ENCODE measurements around the gene CPLX1.

CPLX1 gene

DNA sequence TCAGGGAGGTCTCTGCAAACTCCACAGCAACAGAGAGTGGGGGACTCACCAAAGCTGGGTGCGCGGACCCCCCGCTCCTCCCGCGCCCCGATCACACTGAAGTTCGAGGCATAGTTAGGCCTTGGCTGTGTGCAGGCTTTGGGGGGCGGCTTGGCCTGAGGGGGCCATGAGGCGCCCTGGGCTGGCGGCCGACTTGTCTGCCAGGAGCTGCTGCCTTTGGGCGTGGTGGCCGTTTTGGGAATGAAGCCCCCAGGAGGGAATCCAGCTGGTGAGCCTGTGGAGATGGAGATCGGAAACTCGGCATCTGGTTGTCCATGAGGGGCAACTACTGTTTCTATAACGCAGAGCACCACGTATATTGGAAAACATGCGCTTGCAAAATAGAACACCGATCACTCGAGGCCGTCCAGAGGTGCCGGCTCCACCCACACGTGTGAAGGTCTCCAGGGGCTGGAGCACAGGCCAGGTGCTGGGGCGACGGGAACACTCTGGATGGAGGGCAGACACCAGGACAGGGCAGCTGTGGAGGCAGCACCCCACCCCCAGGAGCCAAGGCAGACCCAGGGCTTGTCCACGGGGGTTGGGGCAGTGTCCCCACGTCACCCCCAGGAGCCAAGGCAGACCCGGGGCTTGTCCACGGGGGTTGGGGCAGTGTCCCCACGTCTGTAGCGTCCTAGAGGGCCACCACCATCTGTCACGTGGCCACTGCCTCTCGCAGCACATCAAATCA is 25.9 kb upstream of the CPLX1 start:
- H3K4me1 ChIP-seq (ENCODE audit: insufficient read depth, low read length, poor library complexity, severe bottlenecking), result no peaks in the 10 kb centered on the region
- no peak for TF ChIP-seq EZH2phosphoT487 (IDR thresholded peaks at IDR 0.05; ENCODE audit: borderline replicate concordance)
- TF ChIP-seq, protein P1, sequence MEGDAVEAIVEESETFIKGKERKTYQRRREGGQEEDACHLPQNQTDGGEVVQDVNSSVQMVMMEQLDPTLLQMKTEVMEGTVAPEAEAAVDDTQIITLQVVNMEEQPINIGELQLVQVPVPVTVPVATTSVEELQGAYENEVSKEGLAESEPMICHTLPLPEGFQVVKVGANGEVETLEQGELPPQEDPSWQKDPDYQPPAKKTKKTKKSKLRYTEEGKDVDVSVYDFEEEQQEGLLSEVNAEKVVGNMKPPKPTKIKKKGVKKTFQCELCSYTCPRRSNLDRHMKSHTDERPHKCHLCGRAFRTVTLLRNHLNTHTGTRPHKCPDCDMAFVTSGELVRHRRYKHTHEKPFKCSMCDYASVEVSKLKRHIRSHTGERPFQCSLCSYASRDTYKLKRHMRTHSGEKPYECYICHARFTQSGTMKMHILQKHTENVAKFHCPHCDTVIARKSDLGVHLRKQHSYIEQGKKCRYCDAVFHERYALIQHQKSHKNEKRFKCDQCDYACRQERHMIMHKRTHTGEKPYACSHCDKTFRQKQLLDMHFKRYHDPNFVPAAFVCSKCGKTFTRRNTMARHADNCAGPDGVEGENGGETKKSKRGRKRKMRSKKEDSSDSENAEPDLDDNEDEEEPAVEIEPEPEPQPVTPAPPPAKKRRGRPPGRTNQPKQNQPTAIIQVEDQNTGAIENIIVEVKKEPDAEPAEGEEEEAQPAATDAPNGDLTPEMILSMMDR (conservative IDR thresholded peaks at IDR 0.05; ENCODE audit: low read length), result no peak
- H3K4me2 ChIP-seq (ENCODE audit: low read depth, low read length, poor library complexity, severe bottlenecking), result no peak overlapping the region
- H3K9me2 ChIP-seq (replicated peaks; ENCODE audit: low read depth, low read length), result no peaks in the 10 kb centered on the region
- no peaks in the 10 kb centered on the region for H3K27me3 ChIP-seq (ENCODE audit: insufficient read depth, low read length, poor library complexity, severe bottlenecking)
- no peak overlapping the region for H3K9ac ChIP-seq (ENCODE audit: low read depth, low read length, poor library complexity, severe bottlenecking)
- H4K20me1 ChIP-seq (ENCODE audit: insufficient read depth, low read length, poor library complexity, severe bottlenecking), result no peaks in the 10 kb centered on the region
- no peaks in the 10 kb centered on the region for H3K79me2 ChIP-seq (ENCODE audit: insufficient read depth, low read length)
- peaks cover 4% of the 10 kb centered on the region; the same call in 1 of the 2 replicates for H3K36me3 ChIP-seq (ENCODE audit: insufficient read depth, low read length)
- no peak overlapping the region for H2AFZ ChIP-seq (ENCODE audit: low read length)
- no peaks in the 10 kb centered on the region for H3F3A ChIP-seq (ENCODE audit: low read depth)
- no peak overlapping the region for H3K4me3 ChIP-seq (ENCODE audit: low read length, poor library complexity, severe bottlenecking)
- H3K9me3 ChIP-seq (ENCODE audit: insufficient read depth, low read depth, low read length), result no peaks in the 10 kb centered on the region

DNA sequence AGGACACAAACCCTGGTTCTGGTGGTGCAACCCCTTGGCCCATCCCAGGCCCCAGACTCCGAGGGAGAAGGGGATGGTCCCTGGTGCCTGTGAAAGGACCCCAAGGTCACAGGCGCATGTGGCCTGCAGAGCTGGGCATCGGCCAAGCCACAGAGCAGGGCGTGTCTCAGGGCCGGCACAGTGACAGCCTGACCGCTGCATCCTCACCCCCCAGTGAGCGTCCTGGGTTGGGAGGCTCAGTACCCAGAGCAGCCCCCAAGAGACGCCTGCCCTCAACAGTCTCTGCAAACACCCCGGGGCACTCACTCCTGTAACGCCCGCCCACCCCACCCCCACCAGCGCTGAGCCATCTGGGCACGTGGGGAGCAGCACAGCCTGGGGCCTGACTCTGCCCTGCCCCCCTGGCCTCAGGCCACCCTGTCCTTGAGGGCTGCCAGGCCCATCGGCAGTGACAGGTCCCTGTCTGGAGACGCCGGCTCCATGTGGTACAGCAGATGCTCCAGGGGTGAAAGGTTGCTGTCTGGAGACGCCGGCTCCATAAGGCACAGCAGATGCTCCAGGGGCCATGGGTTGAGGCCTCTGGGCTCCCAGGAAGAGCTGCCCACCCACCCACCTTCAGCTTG is 24.5 kb upstream of the CPLX1 start:
- H3K9ac ChIP-seq (ENCODE audit: low read depth, low read length, poor library complexity, severe bottlenecking), result no peak overlapping the region
- H3K79me2 ChIP-seq (ENCODE audit: insufficient read depth, low read length), result no peaks in the 10 kb centered on the region
- H3K4me1 ChIP-seq (ENCODE audit: insufficient read depth, low read length, poor library complexity, severe bottlenecking), result no peaks in the 10 kb centered on the region
- no peaks in the 10 kb centered on the region for H4K20me1 ChIP-seq (ENCODE audit: insufficient read depth, low read length, poor library complexity, severe bottlenecking)
- H3F3A ChIP-seq (ENCODE audit: low read depth), result no peaks in the 10 kb centered on the region
- H3K9me3 ChIP-seq (ENCODE audit: insufficient read depth, low read depth, low read length), result no peaks in the 10 kb centered on the region
- no peak overlapping the region for H3K4me2 ChIP-seq (ENCODE audit: low read depth, low read length, poor library complexity, severe bottlenecking)
- H3K27me3 ChIP-seq (ENCODE audit: insufficient read depth, low read length, poor library complexity, severe bottlenecking), result no peaks in the 10 kb centered on the region
- TF ChIP-seq, protein P1 (conservative IDR thresholded peaks at IDR 0.05; ENCODE audit: low read length), result no peak
- TF ChIP-seq EZH2phosphoT487 (IDR thresholded peaks at IDR 0.05; ENCODE audit: borderline replicate concordance), result no peak
- peaks cover 4% of the 10 kb centered on the region; the same call in 1 of the 2 replicates for H3K36me3 ChIP-seq (ENCODE audit: insufficient read depth, low read length)
- no peak overlapping the region for H3K4me3 ChIP-seq (ENCODE audit: low read length, poor library complexity, severe bottlenecking)
- H3K9me2 ChIP-seq (replicated peaks; ENCODE audit: low read depth, low read length), result no peaks in the 10 kb centered on the region
- no peak overlapping the region for H2AFZ ChIP-seq (ENCODE audit: low read length)

DNA sequence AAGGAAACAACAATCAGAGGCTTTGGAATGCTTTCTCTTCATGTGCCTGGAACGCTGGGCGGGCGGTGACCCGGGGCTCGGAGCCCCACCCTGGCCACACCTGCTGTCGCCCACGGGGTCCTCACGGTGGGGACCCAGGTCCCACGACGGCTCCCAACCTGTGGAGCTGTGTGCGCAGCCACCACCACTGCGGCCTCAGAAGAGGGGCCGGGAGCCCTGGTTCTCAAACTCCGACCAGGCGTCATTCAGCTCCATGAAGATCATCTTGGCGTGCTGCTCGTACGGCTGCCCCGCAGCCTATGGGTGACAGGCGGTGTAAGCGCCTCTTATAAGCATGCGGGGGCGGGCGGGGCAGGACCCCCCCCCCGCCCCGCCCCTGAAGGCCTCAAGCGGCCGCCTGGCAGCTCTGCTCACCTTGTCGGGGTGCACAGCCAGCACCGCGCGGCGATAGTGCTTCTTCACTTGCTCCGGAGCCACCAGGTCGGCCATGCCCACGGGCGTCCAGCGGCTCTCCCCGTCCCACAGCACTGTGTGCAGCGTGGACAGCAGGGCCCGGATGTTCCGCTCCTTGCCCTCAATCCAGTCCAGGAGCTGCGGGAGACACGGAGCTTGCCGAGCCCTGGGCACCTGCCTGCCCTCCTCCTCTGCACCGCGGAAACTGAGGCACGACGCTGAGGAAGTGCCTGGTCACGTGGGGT is 23.7 kb upstream of the CPLX1 start:
- no peak overlapping the region for H3K4me3 ChIP-seq (ENCODE audit: low read length, poor library complexity, severe bottlenecking)
- no peak for TF ChIP-seq EZH2phosphoT487 (IDR thresholded peaks at IDR 0.05; ENCODE audit: borderline replicate concordance)
- TF ChIP-seq, protein P1 (conservative IDR thresholded peaks at IDR 0.05; ENCODE audit: low read length), result no peak
- H3K36me3 ChIP-seq (ENCODE audit: insufficient read depth, low read length), result peaks cover 4% of the 10 kb centered on the region; the same call in 1 of the 2 replicates
- H3K9me2 ChIP-seq (replicated peaks; ENCODE audit: low read depth, low read length), result no peaks in the 10 kb centered on the region
- no peaks in the 10 kb centered on the region for H3K9me3 ChIP-seq (ENCODE audit: insufficient read depth, low read depth, low read length)
- H2AFZ ChIP-seq (ENCODE audit: low read length), result no peak overlapping the region
- H4K20me1 ChIP-seq (ENCODE audit: insufficient read depth, low read length, poor library complexity, severe bottlenecking), result no peaks in the 10 kb centered on the region
- H3K4me1 ChIP-seq (ENCODE audit: insufficient read depth, low read length, poor library complexity, severe bottlenecking), result no peaks in the 10 kb centered on the region
- no peaks in the 10 kb centered on the region for H3K27me3 ChIP-seq (ENCODE audit: insufficient read depth, low read length, poor library complexity, severe bottlenecking)
- no peak overlapping the region for H3K9ac ChIP-seq (ENCODE audit: low read depth, low read length, poor library complexity, severe bottlenecking)
- H3K79me2 ChIP-seq (ENCODE audit: insufficient read depth, low read length), result no peaks in the 10 kb centered on the region
- no peaks in the 10 kb centered on the region for H3F3A ChIP-seq (ENCODE audit: low read depth)
- H3K4me2 ChIP-seq (ENCODE audit: low read depth, low read length, poor library complexity, severe bottlenecking), result no peak overlapping the region
